K562 (cell line): Measurements from ENCODE around the gene PPP1R15B. TPM values are rescaled to one million over a fixed set of nuclear protein-coding genes. Genes with fewer than 3 reads are reported as not detected.
A peak's percentile ranks its signal among the peaks of the same experiment; 100 is the strongest.

Experiments
- DMBX1 ChIP-seq: fragments of 250-450 bp; sonication (Bioruptor Pico); IDR thresholded peaks from 2 replicates; pipeline ENCODE4 v1.8.0; 2022; ENCODE audit warnings: inconsistent platforms, mild to moderate bottlenecking, moderate library complexity, borderline replicate concordance
- MAZ ChIP-seq, 2 experiments: fragments of 450-650 bp in 1 of 2; sonication (generic) in 1 of 2; formaldehyde crosslinking; IDR thresholded peaks in 1 of 2; conservative IDR thresholded peaks in 1 of 2; 2 replicates each; pipeline versions ENCODE4 v1.4.0 to v1.5.0; 2020; ENCODE audit warnings: mild to moderate bottlenecking in 1 of 2, missing genetic modification reagents in 1 of 2
- MTA1 ChIP-seq: fragments of 450-650 bp; IDR thresholded peaks from 2 replicates; pipeline ENCODE4 v1.6.1; 2017; ENCODE audit warnings: borderline replicate concordance
- NFIC ChIP-seq: fragments of 450-650 bp; IDR thresholded peaks from 2 replicates; pipeline ENCODE4 v1.6.1; 2017; ENCODE audit warnings: mild to moderate bottlenecking, inconsistent platforms
- NUFIP1 ChIP-seq: fragments of 450-650 bp; IDR thresholded peaks from 2 replicates; pipeline ENCODE4 v1.6.1; 2018; ENCODE audit not compliant: partially characterized antibody
- polyA plus RNA-seq, 8 experiments: library from polyadenylated mRNA; depleted of rRNA in 4 of 8; stranded (reverse) in 5 of 8; unstranded in 3 of 8; fragments of >200 nt; fragmentation: Nextera tagmentation in 2 of 8; fragmentation: Illumina TruSeq in 1 of 8; extraction: Ambion mirVana in 2 of 8; extraction: Trizol in 1 of 8; gene quantifications; 2 replicates each; pipeline versions ENCODE4 v1.2.1 to v1.2.3, GENCODE V29; 2011 to 2014; ENCODE audit warnings: inconsistent platforms in 1 of 8, missing spikeins in 1 of 8
- total RNA-seq, 7 experiments: library from RNA; depleted of rRNA in 6 of 7; stranded (reverse); fragments of >200 nt in 6 of 7; fragmentation: Illumina TruSeq in 2 of 7; extraction: Trizol in 2 of 7; gene quantifications; 2 replicates each; pipeline versions ENCODE4 v1.2.1 to v1.2.3, GENCODE V29; 2011 to 2021; ENCODE audit warnings: low replicate concordance in 1 of 7
- TF ChIP-seq, protein P1 (sequence below), 2 experiments: fragments of 450-650 bp; formaldehyde crosslinking in 1 of 2; IDR thresholded peaks; 2 replicates each; pipeline versions ENCODE4 v1.4.0 to v1.6.1; 2014 to 2020; ENCODE audit warnings: mild to moderate bottlenecking in 2 of 2, borderline replicate concordance in 1 of 2, low read depth in 1 of 2
- TF ChIP-seq, protein P2 (sequence below), 2 experiments: fragments of 450-650 bp; IDR thresholded peaks; 2 replicates each; pipeline ENCODE4 v1.6.1; 2016
- TF ChIP-seq, protein P3 (sequence below): fragments of 250-450 bp; sonication (Bioruptor Pico); IDR thresholded peaks from 2 replicates; pipeline ENCODE4 v1.4.0; 2020; ENCODE audit warnings: mild to moderate bottlenecking, moderate library complexity, borderline replicate concordance
- TF ChIP-seq, protein P4 (sequence below): sonication (generic); formaldehyde crosslinking; IDR thresholded peaks from 2 replicates; pipeline ENCODE4 v1.4.0; 2020; ENCODE audit warnings: mild to moderate bottlenecking, missing genetic modification reagents

PPP1R15B gene
- total and polyA plus RNA-seq, 9 of the 15 experiments (the other 6 are each of a cell fraction or from before 2014, with no cell fraction given), result 17.0 to 48.1 (median 30.8) TPM

DNA sequence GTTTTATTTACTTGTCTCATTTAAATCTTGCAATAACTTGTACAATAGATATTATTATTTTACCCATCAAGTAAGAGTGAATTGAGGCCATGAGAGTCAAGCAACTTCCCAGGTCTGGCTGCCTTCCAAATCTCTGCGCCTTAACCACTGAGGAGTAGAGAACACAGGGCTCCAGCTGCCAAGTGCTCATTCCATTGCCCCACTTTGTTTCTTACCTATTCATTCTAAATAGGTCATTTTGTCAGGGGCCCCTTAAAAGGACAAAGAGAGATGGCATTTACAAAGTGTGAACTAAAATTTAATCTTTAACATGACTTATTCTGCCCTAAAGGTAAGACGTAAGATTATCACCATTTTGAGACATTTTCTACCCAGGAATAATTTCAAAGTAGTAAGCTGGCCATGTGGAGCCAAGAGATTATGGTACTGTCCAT is 3.5 kb downstream of the PPP1R15B start (continued):
- TF ChIP-seq, protein P1, sequence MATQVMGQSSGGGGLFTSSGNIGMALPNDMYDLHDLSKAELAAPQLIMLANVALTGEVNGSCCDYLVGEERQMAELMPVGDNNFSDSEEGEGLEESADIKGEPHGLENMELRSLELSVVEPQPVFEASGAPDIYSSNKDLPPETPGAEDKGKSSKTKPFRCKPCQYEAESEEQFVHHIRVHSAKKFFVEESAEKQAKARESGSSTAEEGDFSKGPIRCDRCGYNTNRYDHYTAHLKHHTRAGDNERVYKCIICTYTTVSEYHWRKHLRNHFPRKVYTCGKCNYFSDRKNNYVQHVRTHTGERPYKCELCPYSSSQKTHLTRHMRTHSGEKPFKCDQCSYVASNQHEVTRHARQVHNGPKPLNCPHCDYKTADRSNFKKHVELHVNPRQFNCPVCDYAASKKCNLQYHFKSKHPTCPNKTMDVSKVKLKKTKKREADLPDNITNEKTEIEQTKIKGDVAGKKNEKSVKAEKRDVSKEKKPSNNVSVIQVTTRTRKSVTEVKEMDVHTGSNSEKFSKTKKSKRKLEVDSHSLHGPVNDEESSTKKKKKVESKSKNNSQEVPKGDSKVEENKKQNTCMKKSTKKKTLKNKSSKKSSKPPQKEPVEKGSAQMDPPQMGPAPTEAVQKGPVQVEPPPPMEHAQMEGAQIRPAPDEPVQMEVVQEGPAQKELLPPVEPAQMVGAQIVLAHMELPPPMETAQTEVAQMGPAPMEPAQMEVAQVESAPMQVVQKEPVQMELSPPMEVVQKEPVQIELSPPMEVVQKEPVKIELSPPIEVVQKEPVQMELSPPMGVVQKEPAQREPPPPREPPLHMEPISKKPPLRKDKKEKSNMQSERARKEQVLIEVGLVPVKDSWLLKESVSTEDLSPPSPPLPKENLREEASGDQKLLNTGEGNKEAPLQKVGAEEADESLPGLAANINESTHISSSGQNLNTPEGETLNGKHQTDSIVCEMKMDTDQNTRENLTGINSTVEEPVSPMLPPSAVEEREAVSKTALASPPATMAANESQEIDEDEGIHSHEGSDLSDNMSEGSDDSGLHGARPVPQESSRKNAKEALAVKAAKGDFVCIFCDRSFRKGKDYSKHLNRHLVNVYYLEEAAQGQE (IDR thresholded peaks at IDR 0.05; ENCODE audit: borderline replicate concordance), result peak; percentile 12; the same call in 1 of the 2 replicates
- TF ChIP-seq, protein P1 (CRISPR knock-in tag; IDR thresholded peaks at IDR 0.05; ENCODE audit: low read depth), result no peak
- TF ChIP-seq MTA1 (no peak), MAZ (CRISPR knock-in tag; conservative IDR thresholded peaks at IDR 0.05 in 1 of 2, IDR thresholded peaks at IDR 0.05 in 1 of 2) (no peak), NFIC (peak; percentile 88), NUFIP1 (no peak), DMBX1 (CRISPR knock-in tag) (0 out of 2 replicates have a peak, but pooled peaks have one; percentile 13)
- TF ChIP-seq, protein P2, sequence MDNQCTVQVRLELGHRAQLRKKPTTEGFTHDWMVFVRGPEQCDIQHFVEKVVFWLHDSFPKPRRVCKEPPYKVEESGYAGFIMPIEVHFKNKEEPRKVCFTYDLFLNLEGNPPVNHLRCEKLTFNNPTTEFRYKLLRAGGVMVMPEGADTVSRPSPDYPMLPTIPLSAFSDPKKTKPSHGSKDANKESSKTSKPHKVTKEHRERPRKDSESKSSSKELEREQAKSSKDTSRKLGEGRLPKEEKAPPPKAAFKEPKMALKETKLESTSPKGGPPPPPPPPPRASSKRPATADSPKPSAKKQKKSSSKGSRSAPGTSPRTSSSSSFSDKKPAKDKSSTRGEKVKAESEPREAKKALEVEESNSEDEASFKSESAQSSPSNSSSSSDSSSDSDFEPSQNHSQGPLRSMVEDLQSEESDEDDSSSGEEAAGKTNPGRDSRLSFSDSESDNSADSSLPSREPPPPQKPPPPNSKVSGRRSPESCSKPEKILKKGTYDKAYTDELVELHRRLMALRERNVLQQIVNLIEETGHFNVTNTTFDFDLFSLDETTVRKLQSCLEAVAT (IDR thresholded peaks at IDR 0.05), result no peak
- TF ChIP-seq, protein P3, sequence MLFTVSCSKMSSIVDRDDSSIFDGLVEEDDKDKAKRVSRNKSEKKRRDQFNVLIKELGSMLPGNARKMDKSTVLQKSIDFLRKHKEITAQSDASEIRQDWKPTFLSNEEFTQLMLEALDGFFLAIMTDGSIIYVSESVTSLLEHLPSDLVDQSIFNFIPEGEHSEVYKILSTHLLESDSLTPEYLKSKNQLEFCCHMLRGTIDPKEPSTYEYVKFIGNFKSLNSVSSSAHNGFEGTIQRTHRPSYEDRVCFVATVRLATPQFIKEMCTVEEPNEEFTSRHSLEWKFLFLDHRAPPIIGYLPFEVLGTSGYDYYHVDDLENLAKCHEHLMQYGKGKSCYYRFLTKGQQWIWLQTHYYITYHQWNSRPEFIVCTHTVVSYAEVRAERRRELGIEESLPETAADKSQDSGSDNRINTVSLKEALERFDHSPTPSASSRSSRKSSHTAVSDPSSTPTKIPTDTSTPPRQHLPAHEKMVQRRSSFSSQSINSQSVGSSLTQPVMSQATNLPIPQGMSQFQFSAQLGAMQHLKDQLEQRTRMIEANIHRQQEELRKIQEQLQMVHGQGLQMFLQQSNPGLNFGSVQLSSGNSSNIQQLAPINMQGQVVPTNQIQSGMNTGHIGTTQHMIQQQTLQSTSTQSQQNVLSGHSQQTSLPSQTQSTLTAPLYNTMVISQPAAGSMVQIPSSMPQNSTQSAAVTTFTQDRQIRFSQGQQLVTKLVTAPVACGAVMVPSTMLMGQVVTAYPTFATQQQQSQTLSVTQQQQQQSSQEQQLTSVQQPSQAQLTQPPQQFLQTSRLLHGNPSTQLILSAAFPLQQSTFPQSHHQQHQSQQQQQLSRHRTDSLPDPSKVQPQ, result no peak
- TF ChIP-seq, protein P4, sequence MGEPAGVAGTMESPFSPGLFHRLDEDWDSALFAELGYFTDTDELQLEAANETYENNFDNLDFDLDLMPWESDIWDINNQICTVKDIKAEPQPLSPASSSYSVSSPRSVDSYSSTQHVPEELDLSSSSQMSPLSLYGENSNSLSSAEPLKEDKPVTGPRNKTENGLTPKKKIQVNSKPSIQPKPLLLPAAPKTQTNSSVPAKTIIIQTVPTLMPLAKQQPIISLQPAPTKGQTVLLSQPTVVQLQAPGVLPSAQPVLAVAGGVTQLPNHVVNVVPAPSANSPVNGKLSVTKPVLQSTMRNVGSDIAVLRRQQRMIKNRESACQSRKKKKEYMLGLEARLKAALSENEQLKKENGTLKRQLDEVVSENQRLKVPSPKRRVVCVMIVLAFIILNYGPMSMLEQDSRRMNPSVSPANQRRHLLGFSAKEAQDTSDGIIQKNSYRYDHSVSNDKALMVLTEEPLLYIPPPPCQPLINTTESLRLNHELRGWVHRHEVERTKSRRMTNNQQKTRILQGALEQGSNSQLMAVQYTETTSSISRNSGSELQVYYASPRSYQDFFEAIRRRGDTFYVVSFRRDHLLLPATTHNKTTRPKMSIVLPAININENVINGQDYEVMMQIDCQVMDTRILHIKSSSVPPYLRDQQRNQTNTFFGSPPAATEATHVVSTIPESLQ (CRISPR knock-in tag), result 0 out of 2 replicates have a peak, but pooled peaks have one; percentile 30
